ENCODE measurements around the gene IRF1.

Gene IRF1

DNA sequence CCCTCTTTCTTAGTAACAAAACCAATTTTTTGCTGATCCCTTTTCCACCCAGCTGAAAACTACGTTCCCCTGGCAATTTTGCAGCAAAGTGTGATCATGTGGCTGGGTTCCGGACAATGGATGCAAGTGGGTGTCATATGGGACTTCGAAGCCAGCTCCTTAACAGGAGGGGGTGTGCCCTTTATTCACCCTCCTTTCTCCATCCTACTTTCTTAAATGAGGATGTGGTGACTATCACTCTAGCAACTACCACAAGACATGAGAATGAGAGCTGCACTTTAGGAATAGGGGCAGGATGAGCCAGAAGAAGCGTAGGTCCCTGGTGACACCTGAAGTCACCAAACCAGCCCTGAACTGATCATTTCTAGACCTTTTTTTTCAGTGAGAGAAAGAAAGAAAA lies 58.9 kb downstream of the IRF1 start:
- TF ChIP-seq, protein P1, sequence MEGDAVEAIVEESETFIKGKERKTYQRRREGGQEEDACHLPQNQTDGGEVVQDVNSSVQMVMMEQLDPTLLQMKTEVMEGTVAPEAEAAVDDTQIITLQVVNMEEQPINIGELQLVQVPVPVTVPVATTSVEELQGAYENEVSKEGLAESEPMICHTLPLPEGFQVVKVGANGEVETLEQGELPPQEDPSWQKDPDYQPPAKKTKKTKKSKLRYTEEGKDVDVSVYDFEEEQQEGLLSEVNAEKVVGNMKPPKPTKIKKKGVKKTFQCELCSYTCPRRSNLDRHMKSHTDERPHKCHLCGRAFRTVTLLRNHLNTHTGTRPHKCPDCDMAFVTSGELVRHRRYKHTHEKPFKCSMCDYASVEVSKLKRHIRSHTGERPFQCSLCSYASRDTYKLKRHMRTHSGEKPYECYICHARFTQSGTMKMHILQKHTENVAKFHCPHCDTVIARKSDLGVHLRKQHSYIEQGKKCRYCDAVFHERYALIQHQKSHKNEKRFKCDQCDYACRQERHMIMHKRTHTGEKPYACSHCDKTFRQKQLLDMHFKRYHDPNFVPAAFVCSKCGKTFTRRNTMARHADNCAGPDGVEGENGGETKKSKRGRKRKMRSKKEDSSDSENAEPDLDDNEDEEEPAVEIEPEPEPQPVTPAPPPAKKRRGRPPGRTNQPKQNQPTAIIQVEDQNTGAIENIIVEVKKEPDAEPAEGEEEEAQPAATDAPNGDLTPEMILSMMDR (IDR thresholded peaks at IDR 0.05; ENCODE audit: low read length, missing control alignments) = no peak
- no peak for DNase-seq (ENCODE audit: low read depth)

More for the DNA sequence above, 58.9 kb downstream of the IRF1 start:
- no peak overlapping the region for H3K4me3 ChIP-seq (replicated peaks; ENCODE audit: low read depth, low read length)
